ENCODE data around the gene MBOAT2. TPM values are rescaled to one million over a fixed set of nuclear protein-coding genes. Genes with fewer than 3 reads are reported as not detected.

Gene MBOAT2
- polyA plus RNA-seq, 1 donor (not counting 4 experiments of a cell fraction or from before 2014, with no cell fraction given), result 121 TPM

- peaks cover 3% of the 10 kb centered on the region for H4K20me1 ChIP-seq (ENCODE audit: control insufficient read depth, extremely low read depth, insufficient read depth, low read length)
- H3K27ac ChIP-seq (ENCODE audit: control insufficient read depth, insufficient read depth, low read length), result no peak overlapping the region
- TF ChIP-seq EZH2 (IDR thresholded peaks at IDR 0.05; ENCODE audit: low read length), result no peak
- TF ChIP-seq CTCF (optimal IDR thresholded peaks at IDR 0.05 in 1 of 3, IDR thresholded peaks at IDR 0.05 in 1 of 3, conservative IDR thresholded peaks at IDR 0.05 in 1 of 3; ENCODE audit: extremely low read depth in 1 of 3, insufficient read depth in 2 of 3, low read length in 3 of 3), result no peak
- H3K9me1 ChIP-seq (ENCODE audit: control insufficient read depth, extremely low read depth, insufficient read depth, low read length), result peaks cover 6% of the 10 kb centered on the region
- no peak for DNase-seq (ENCODE audit: low read depth, low spot score)
- no peaks in the 10 kb centered on the region for H3K36me3 ChIP-seq (ENCODE audit: control insufficient read depth in 2 of 2, extremely low read depth in 1 of 2, insufficient read depth in 2 of 2, low read length in 2 of 2)
- H3K79me2 ChIP-seq (ENCODE audit: control insufficient read depth, insufficient read depth, low read length), result peaks cover 95% of the 10 kb centered on the region
- H3K4me1 ChIP-seq (ENCODE audit: control insufficient read depth, extremely low read depth, insufficient read depth, low read length), result peaks cover 12% of the 10 kb centered on the region
- H3K9ac ChIP-seq (ENCODE audit: control insufficient read depth, extremely low read depth, insufficient read depth, low read length), result no peak overlapping the region
- no peak for FAIRE-seq
- H3K4me3 ChIP-seq (ENCODE audit: control insufficient read depth in 2 of 3, extremely low read depth in 1 of 3, insufficient read depth in 2 of 3, low read depth in 1 of 3, low read length in 3 of 3), result no peak overlapping the region
- no peaks in the 10 kb centered on the region for H3K27me3 ChIP-seq (ENCODE audit: control insufficient read depth, extremely low read depth, insufficient read depth, low read length)
- no peaks in the 10 kb centered on the region for H3K9me3 ChIP-seq (ENCODE audit: control insufficient read depth, low read depth, low read length)
- H2AFZ ChIP-seq (ENCODE audit: control insufficient read depth, low read length), result no peak overlapping the region
- no peak overlapping the region for H3K4me2 ChIP-seq (ENCODE audit: control insufficient read depth, extremely low read depth, insufficient read depth, low read depth, low read length)
- dilution Hi-C loops (cut with MboI; ENCODE audit: extremely low pct_ligation_motif_present, low sequenced_read_pairs), result no loop called here
These were observed 9.6 kb downstream of the MBOAT2 start for GRCh38 chr2:8993902-8994278.

DNA sequence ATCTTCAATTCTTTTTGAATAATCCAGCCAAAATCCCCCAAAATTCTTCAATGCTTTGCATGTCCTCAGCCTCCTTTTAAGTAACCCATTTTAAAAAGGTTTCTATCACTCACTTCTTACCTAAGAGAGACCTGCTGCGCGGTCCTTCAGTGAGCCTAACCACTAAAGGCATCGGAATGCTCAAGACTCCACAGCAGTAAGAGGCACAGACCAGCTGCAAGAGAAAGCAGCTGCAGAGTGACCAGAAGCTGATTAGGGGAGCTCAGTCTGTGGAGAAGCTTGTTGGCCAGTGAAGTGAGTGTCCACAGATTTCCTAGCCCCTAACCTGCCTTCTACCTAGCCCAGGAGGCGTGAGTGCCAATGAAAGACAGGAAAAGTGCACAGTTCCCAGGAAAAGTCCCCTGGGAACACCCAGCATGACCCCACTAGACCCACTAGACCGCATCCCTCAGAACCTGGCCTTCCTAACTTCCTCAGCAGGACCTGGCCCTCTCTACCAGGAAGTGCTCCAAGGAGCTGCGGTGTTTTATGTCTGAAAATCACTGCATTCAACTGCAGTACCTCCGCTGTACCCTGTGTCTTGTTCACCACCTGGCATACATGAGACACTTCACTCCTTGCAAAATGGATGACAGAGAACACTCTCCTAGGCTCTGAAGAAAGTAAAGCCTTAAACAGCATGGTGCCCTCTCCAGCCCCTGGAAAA, 10.1 kb downstream of the MBOAT2 start:
- H3K4me1 ChIP-seq (ENCODE audit: control insufficient read depth, extremely low read depth, insufficient read depth, low read length), result peaks cover 12% of the 10 kb centered on the region
- DNase-seq (ENCODE audit: low read depth, low spot score) (no peak), FAIRE-seq (no peak)
- no peak overlapping the region for H3K9ac ChIP-seq (ENCODE audit: control insufficient read depth, extremely low read depth, insufficient read depth, low read length)
- H3K27me3 ChIP-seq (ENCODE audit: control insufficient read depth, extremely low read depth, insufficient read depth, low read length), result no peaks in the 10 kb centered on the region
- TF ChIP-seq CTCF (optimal IDR thresholded peaks at IDR 0.05 in 1 of 3, IDR thresholded peaks at IDR 0.05 in 1 of 3, conservative IDR thresholded peaks at IDR 0.05 in 1 of 3; ENCODE audit: extremely low read depth in 1 of 3, insufficient read depth in 2 of 3, low read length in 3 of 3), result no peak
- no peak for TF ChIP-seq EZH2 (IDR thresholded peaks at IDR 0.05; ENCODE audit: low read length)
- no peak overlapping the region for H3K27ac ChIP-seq (ENCODE audit: control insufficient read depth, insufficient read depth, low read length)
- no peak overlapping the region for H3K4me2 ChIP-seq (ENCODE audit: control insufficient read depth, extremely low read depth, insufficient read depth, low read depth, low read length)
- peaks cover 6% of the 10 kb centered on the region for H3K9me1 ChIP-seq (ENCODE audit: control insufficient read depth, extremely low read depth, insufficient read depth, low read length)
- H3K4me3 ChIP-seq (ENCODE audit: control insufficient read depth in 2 of 3, extremely low read depth in 1 of 3, insufficient read depth in 2 of 3, low read depth in 1 of 3, low read length in 3 of 3), result no peak overlapping the region
- H2AFZ ChIP-seq (ENCODE audit: control insufficient read depth, low read length), result no peak overlapping the region
- H3K79me2 ChIP-seq (ENCODE audit: control insufficient read depth, insufficient read depth, low read length), result peaks cover 95% of the 10 kb centered on the region
- H3K9me3 ChIP-seq (ENCODE audit: control insufficient read depth, low read depth, low read length), result no peaks in the 10 kb centered on the region
- H4K20me1 ChIP-seq (ENCODE audit: control insufficient read depth, extremely low read depth, insufficient read depth, low read length), result peaks cover 3% of the 10 kb centered on the region
- dilution Hi-C loops (cut with MboI; ENCODE audit: extremely low pct_ligation_motif_present, low sequenced_read_pairs), result no loop called here
- H3K36me3 ChIP-seq (ENCODE audit: control insufficient read depth in 2 of 2, extremely low read depth in 1 of 2, insufficient read depth in 2 of 2, low read length in 2 of 2), result no peaks in the 10 kb centered on the region

Measured in keratinocyte (primary cell).